Globus pallidus (tissue), 1 donor: ENCODE results near the gene ASB15.
A peak's percentile ranks its signal among the peaks of the same experiment; 100 is the strongest.
"Not testable (repeated sequence)": the region's sequence is repeated elsewhere in the genome, so short reads cannot be mapped to it uniquely, and the experiment has no call there.

Experiments used
- DNase-seq: peaks from one replicate; pipeline ENCODE4 v3.0.0-alpha.2; 2015; ENCODE audit warnings: low spot score

The ASB15 gene

DNA sequence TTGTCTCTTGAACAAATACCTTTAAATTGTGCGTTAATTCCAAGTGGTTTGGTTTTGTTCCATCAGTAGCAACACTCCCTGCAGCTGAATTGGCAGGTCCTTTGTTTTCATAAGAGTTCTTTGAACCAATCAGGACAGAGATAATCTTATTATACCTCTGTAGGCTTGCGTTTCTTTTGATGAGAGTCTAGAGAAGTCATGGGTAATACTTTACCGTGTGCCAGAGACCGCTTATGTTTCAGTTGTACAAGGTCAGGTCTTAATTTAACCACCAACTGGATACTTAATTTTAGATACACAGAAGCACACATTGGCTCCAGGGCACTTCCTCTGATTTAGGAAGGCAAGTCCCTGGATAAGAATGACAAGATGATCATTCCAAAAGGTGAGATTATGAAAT, at the start of gene ASB15:
TSS of gene ASB15 (plus strand) at position 292 of the 400 bp plus-strand sequence. CDS start 12,682 bp downstream, outside the sequence.
- no peak for DNase-seq

- DNase-seq = not testable (repeated sequence)
Measured at GRCh38 chr7:123552134-123552533, 49.5 kb upstream of the ASB15 start.

GRCh38 chr7:123552641-123553040, 49.0 kb upstream of the ASB15 start:
- no peak for DNase-seq

DNA sequence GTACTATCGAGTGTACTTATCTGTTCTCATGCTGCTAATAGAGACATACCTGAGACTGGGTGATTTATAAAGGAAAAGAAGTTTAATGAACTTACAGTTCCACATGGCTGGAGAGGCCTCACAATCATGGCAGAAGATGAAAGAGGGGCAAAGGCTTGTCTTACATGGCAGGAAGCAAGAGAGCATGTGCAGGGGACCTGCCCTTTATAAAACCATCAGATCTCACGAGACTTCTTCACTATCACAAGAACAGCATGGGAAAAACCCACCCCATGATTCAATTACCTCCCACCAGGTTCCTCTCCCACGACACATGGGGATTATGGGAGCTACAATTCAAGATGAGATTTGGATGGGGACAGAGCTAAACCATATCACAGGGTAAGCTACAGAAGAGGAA, 48.5 kb upstream of the ASB15 start:
- no peak for DNase-seq

DNA sequence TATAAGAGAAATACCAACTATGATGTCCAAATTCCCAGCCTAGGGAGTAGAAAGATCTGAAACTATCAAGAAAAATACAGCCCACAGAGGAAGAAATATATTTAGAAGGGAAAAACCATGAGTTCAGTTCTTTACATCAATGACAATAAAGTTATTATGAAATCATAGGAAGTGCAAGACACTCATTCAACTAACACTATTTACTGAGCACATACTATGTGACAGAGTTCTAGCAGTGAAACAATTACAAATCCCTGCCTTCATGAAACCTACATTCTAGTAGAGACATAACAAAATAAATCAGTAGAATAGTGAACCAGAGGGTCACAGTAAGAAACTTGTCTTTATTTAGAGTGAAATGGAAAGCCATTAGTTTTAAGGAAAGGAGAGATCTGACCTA, 46.1 kb upstream of the ASB15 start:
- no peak for DNase-seq

DNA sequence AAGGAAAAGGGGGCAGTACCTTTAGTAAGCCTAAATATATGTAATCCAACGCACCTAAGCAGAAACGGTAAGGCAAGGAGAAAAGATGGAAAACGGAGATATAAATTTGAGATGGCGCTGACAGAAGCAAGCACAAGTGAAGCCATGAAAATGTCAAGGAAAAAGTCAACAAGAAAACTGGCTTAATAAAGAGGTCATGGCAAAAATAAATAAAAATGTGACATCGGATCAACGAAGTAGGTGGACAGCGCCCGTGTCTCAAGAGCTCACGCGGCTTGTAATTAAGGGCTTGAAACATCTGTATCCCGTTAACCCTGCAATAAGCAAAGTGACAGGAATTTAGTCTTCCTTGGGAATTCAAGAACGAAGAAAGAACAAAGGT, 44.6 kb upstream of the ASB15 start:
- DNase-seq = no peak

- peak; percentile 99 for DNase-seq
Measured at GRCh38 chr7:123557398-123558288, 44.0 kb upstream of the ASB15 start, which contains the start of gene NDUFA5. Gene NDUFA5, minus strand, starts transcription at chr7:123557818. Its CDS starts 23 bp downstream, at chr7:123557795.

- no peak for DNase-seq
Measured at GRCh38 chr7:123558289-123558874, 43.2 kb upstream of the ASB15 start.

GRCh38 chr7:123562121-123562520, 39.5 kb upstream of the ASB15 start:
- no peak for DNase-seq

DNA sequence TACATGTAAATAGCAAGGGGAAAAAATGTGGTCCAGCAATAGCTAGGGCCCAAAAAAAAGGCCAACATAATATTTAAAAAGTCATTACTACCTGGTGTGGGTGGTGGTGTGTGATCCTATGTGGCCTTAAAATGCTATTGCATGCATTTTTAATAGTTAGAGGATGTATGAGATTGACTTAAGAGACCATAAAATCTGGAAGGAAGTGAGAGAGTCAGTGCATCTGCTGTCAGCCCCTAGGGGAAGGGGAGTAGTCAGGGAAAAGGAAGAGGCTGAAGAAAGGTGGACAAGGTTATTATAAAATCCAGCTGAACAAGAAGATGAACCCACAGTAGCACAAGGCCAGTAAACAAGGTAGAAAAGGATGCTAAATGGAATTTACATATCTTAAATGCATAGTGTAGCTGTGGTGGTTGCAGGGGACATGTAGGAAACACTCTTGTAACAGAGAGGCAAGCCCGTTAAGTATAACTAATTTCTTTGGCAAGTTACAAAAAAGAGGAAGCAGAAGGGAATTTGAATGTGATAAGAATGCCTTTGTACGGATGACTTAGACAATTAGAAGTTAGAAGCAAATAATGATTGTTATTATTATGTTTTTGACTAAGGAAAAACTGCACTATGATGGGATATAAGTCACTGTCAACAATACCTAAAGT, 32.1 kb upstream of the ASB15 start:
- no peak for DNase-seq

- DNase-seq = no peak
Measured at GRCh38 chr7:123570390-123571182, 31.0 kb upstream of the ASB15 start.

- no peak for DNase-seq
Measured at GRCh38 chr7:123571187-123571586, 30.4 kb upstream of the ASB15 start.

- no peak for DNase-seq
Measured at GRCh38 chr7:123571684-123572083, 29.9 kb upstream of the ASB15 start.

- DNase-seq = no peak
Measured at GRCh38 chr7:123573341-123573740, 28.3 kb upstream of the ASB15 start.

- no peak for DNase-seq
Measured at GRCh38 chr7:123573896-123574467, 27.6 kb upstream of the ASB15 start.

GRCh38 chr7:123579416-123579815, 22.2 kb upstream of the ASB15 start:
- no peak for DNase-seq

DNA sequence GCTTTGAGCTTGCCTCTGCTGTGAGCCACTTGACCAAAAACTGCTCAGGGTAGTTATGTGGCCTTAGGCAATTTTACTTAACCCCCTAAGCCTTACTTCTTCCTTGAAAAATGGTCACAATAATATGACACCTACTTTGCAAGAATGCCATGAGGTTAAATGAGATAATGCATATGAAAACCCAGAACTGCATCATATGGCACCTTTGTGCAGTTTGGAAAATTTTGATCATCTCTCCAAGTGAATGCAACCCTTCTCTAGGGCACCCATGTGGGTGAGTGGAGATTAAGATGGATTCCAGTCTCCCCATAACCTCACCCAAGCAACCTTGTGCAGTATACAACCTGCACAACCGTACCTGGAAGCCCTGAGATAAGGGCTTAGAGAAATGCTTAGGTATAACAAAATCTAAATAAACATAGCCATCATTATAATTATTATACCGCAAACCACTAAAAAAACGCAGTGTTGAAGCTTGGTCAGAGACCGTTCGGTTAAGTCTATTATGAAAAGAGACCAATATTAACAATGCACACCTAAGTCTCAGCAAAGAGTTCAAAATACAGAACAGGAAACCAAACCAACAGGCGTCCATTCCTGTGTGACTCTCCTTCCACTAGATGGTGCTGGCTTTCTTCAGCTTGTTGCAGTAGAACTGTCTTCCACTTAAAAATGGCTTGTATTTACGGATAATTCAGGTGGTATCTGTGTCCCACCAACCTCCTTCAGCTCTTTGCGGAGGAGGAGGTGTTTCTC, 21.0 kb upstream of the ASB15 start:
- DNase-seq = no peak

DNA sequence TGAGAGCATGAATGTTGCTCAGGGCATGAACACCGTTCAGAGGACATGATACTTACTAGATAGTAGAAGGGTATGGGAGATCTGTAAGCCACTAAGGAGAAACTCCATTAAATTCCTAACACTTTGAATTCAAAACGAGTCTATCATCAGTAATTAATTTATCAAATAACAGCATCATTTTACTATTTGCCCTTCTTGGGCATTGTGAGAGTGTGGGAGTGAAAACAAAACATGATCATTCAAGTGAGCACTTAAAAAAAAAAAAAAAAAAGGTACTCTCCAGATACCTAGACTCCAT, 20.5 kb upstream of the ASB15 start:
- no peak for DNase-seq

GRCh38 chr7:123583821-123584220, 17.8 kb upstream of the ASB15 start:
- no peak for DNase-seq

- DNase-seq = no peak
Measured at GRCh38 chr7:123588376-123588775, 13.2 kb upstream of the ASB15 start.

- DNase-seq = no peak
Measured at GRCh38 chr7:123594813-123595241, 6.8 kb upstream of the ASB15 start.
